Measurements from ENCODE around the gene CD1D. TPM values are rescaled to one million over a fixed set of nuclear protein-coding genes. Genes with fewer than 3 reads are reported as not detected.

Gene CD1D
- total RNA-seq, 1 experiment from 2014 or later = not detected

DNA sequence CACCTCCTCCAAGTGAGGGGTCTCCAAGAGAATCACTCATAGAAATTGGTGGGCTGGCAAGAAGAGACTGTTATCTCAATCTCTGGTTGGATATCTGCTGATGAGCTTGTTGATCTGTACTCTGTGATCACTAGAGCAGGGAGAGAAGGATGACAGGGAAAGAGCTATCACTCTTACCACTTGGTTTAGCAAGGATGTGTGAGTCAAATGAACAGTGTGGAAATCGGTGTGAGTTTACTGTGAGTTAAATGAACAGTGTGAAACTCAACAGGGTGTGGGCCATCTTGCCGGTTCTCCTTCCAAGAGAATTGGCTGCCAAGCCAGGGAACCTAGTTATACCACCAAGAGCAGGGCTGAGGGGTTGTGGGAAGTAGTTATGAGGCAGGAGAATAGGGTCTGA is 33.3 kb upstream of the CD1D start:
- no TSS peak for BruUV-seq (replicated peaks)
- ChIA-PET POLR2A (no interaction called here), CTCF (no interaction called here)
- H3K9me3 ChIP-seq (ENCODE audit: control insufficient read depth, insufficient read depth, low read depth, low read length) = no peaks in the 10 kb centered on the region
- no peak for ATAC-seq
- no peak for DNase-seq (ENCODE audit: low read depth, low spot score)
- in situ Hi-C loops (cut with HindIII; ENCODE audit: low pct_unique_long_range_greater_than_20kb, low sequenced_read_pairs) = no loop called here
- TF ChIP-seq POLR2AphosphoS5 (IDR thresholded peaks at IDR 0.05; ENCODE audit: low read depth, low read length) = no peak
- TF ChIP-seq, protein P1, sequence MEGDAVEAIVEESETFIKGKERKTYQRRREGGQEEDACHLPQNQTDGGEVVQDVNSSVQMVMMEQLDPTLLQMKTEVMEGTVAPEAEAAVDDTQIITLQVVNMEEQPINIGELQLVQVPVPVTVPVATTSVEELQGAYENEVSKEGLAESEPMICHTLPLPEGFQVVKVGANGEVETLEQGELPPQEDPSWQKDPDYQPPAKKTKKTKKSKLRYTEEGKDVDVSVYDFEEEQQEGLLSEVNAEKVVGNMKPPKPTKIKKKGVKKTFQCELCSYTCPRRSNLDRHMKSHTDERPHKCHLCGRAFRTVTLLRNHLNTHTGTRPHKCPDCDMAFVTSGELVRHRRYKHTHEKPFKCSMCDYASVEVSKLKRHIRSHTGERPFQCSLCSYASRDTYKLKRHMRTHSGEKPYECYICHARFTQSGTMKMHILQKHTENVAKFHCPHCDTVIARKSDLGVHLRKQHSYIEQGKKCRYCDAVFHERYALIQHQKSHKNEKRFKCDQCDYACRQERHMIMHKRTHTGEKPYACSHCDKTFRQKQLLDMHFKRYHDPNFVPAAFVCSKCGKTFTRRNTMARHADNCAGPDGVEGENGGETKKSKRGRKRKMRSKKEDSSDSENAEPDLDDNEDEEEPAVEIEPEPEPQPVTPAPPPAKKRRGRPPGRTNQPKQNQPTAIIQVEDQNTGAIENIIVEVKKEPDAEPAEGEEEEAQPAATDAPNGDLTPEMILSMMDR (IDR thresholded peaks at IDR 0.05) = no peak
- TF ChIP-seq, protein P2, sequence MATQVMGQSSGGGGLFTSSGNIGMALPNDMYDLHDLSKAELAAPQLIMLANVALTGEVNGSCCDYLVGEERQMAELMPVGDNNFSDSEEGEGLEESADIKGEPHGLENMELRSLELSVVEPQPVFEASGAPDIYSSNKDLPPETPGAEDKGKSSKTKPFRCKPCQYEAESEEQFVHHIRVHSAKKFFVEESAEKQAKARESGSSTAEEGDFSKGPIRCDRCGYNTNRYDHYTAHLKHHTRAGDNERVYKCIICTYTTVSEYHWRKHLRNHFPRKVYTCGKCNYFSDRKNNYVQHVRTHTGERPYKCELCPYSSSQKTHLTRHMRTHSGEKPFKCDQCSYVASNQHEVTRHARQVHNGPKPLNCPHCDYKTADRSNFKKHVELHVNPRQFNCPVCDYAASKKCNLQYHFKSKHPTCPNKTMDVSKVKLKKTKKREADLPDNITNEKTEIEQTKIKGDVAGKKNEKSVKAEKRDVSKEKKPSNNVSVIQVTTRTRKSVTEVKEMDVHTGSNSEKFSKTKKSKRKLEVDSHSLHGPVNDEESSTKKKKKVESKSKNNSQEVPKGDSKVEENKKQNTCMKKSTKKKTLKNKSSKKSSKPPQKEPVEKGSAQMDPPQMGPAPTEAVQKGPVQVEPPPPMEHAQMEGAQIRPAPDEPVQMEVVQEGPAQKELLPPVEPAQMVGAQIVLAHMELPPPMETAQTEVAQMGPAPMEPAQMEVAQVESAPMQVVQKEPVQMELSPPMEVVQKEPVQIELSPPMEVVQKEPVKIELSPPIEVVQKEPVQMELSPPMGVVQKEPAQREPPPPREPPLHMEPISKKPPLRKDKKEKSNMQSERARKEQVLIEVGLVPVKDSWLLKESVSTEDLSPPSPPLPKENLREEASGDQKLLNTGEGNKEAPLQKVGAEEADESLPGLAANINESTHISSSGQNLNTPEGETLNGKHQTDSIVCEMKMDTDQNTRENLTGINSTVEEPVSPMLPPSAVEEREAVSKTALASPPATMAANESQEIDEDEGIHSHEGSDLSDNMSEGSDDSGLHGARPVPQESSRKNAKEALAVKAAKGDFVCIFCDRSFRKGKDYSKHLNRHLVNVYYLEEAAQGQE (IDR thresholded peaks at IDR 0.05; ENCODE audit: insufficient read depth in 1 of 2, low read depth in 2 of 2, low read length in 1 of 2) = no peak
- no peak for TF ChIP-seq SIN3A (IDR thresholded peaks at IDR 0.05; ENCODE audit: borderline replicate concordance, insufficient read depth, low read depth, low read length)
- no peak for TF ChIP-seq TCF7L2 (IDR thresholded peaks at IDR 0.05; ENCODE audit: low read depth, low read length)
- no peak overlapping the region for H3K27ac ChIP-seq (ENCODE audit: low read length)
- 0 out of 2 replicates have a peak, but pooled peaks cover under 1% of the 10 kb centered on the region for H3K27me3 ChIP-seq (ENCODE audit: control insufficient read depth, insufficient read depth, low read length)
- no peak overlapping the region for H3K4me3 ChIP-seq (ENCODE audit: low read depth in 2 of 2, low read length in 2 of 2)
- intact Hi-C loops (cut with micrococcal nuclease; ENCODE audit: unreplicated experiment) = no loop called here
- no peaks in the 10 kb centered on the region for H3K36me3 ChIP-seq (ENCODE audit: control insufficient read depth, insufficient read depth, low read length)
- H3K4me1 ChIP-seq (ENCODE audit: control insufficient read depth, insufficient read depth, low read length) = no peaks in the 10 kb centered on the region

GRCh38 chr1:158147869-158148268 is 32.8 kb upstream of the CD1D start:
- H3K27ac ChIP-seq (ENCODE audit: low read length) = no peak overlapping the region
- ATAC-seq (no peak), DNase-seq (ENCODE audit: low read depth, low spot score) (no peak)
- no peak overlapping the region for H3K4me3 ChIP-seq (ENCODE audit: low read depth in 2 of 2, low read length in 2 of 2)
- intact Hi-C loops (cut with micrococcal nuclease; ENCODE audit: unreplicated experiment) (no loop called here), in situ Hi-C loops (cut with HindIII; ENCODE audit: low pct_unique_long_range_greater_than_20kb, low sequenced_read_pairs) (no loop called here)
- 0 out of 2 replicates have a peak, but pooled peaks cover 4% of the 10 kb centered on the region for H3K27me3 ChIP-seq (ENCODE audit: control insufficient read depth, insufficient read depth, low read length)
- TF ChIP-seq, protein P1 (IDR thresholded peaks at IDR 0.05) = no peak
- TF ChIP-seq POLR2AphosphoS5 (IDR thresholded peaks at IDR 0.05; ENCODE audit: low read depth, low read length) = no peak
- TF ChIP-seq, protein P2 (IDR thresholded peaks at IDR 0.05; ENCODE audit: insufficient read depth in 1 of 2, low read depth in 2 of 2, low read length in 1 of 2) = no peak
- no peak for TF ChIP-seq SIN3A (IDR thresholded peaks at IDR 0.05; ENCODE audit: borderline replicate concordance, insufficient read depth, low read depth, low read length)
- TF ChIP-seq TCF7L2 (IDR thresholded peaks at IDR 0.05; ENCODE audit: low read depth, low read length) = no peak
- H3K36me3 ChIP-seq (ENCODE audit: control insufficient read depth, insufficient read depth, low read length) = no peaks in the 10 kb centered on the region
- H3K4me1 ChIP-seq (ENCODE audit: control insufficient read depth, insufficient read depth, low read length) = no peaks in the 10 kb centered on the region
- POLR2A ChIA-PET = no interaction called here
- BruUV-seq (replicated peaks) = no TSS peak
- CTCF ChIA-PET = no interaction called here
- H3K9me3 ChIP-seq (ENCODE audit: control insufficient read depth, insufficient read depth, low read depth, low read length) = no peaks in the 10 kb centered on the region
